Right atrium auricular region (tissue), 2 donors: ENCODE results near the gene CREM. TPM values are rescaled to one million over a fixed set of nuclear protein-coding genes. Genes with fewer than 3 reads are reported as not detected.
A peak's percentile ranks its signal among the peaks of the same experiment; 100 is the strongest.

Source experiments
- DNase-seq: peaks from one replicate; pipeline ENCODE4 v3.0.0-alpha.2; 2019; ENCODE audit warnings: low spot score
- H3K27ac ChIP-seq, 2 donors: fragments of 200-600 bp; sonication (generic); 1 replicate in 1 of 2; 2 replicates in 1 of 2; pipeline ENCODE4 v1.5.1; 2016 to 2019
- H3K27me3 ChIP-seq, 2 donors: fragments of 200-600 bp; sonication (generic); one replicate each; pipeline versions ENCODE4 v1.5.1 to v1.6.0; 2017 to 2019
- H3K36me3 ChIP-seq: fragments of 200-600 bp; sonication (generic); one replicate; pipeline ENCODE4 v1.5.1; 2016
- H3K4me1 ChIP-seq, 2 donors: fragments of 200-600 bp; sonication (generic); one replicate each; pipeline versions ENCODE4 v1.5.1 to v1.6.0; 2017 to 2019
- H3K4me3 ChIP-seq, 2 donors: fragments of 200-600 bp; sonication (generic); 1 replicate in 1 of 2; 2 replicates in 1 of 2; pipeline ENCODE4 v1.5.1; 2017 to 2019; ENCODE audit warnings: mild to moderate bottlenecking in 1 of 2, moderate library complexity in 1 of 2
- H3K9me3 ChIP-seq, 2 donors: fragments of 200-600 bp; sonication (generic); one replicate each; pipeline ENCODE4 v1.5.1; 2019
- CTCF ChIP-seq, 2 donors: fragments of 200-600 bp; sonication (generic); IDR thresholded peaks; one replicate each; pipeline ENCODE4 v1.5.1; 2019; ENCODE audit warnings: antibody characterized with exemption in 2 of 2
- total RNA-seq, 2 donors: library from RNA; depleted of rRNA; stranded (reverse); fragments of >200 nt; gene quantifications; one replicate each; pipeline ENCODE4 v1.1.0, GENCODE V29; 2016

CREM gene
- total RNA-seq, 2 donors from 2014 or later, result 33.4 to 39.9 TPM

- Histone ChIP-seq H3K4me3 (no peak overlapping the region), H3K4me1 (no peaks in the 10 kb centered on the region), H3K27me3 (no peaks in the 10 kb centered on the region), H3K36me3 (no peaks in the 10 kb centered on the region), H3K9me3 (no peaks in the 10 kb centered on the region), H3K27ac (no peak overlapping the region)
- TF ChIP-seq CTCF (IDR thresholded peaks at IDR 0.05), result no peak
- DNase-seq, result no peak
Measured at GRCh38 chr10:35140126-35140525, 13.5 kb downstream of the CREM start.

DNA sequence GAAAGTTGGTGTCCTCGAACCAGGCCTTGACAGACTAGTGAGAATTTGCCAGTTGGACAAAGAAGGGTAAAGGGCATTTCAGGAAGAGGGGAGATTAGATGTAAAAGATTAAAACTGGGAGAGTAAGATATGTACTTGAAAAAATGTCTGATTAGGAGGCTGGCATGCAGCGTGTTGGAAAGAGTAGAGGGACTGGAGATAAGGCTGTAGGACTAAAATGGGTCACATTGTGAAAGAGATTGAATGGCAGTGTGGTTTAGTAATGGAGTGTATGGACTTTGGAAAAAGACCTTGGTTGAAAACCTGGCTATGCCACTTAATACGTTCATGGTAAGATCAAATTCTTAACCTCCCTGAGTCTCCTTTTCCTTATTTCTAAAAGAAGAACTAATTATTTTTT lies 14.1 kb downstream of the CREM start:
- H3K36me3 ChIP-seq, result no peaks in the 10 kb centered on the region
- H3K27ac ChIP-seq, result peak overlapping the region in 1 of 2 donors; percentile 24
- H3K9me3 ChIP-seq, result no peaks in the 10 kb centered on the region
- TF ChIP-seq CTCF (IDR thresholded peaks at IDR 0.05), result no peak
- H3K27me3 ChIP-seq, result no peaks in the 10 kb centered on the region
- no peak overlapping the region for H3K4me3 ChIP-seq
- no peak for DNase-seq
- no peaks in the 10 kb centered on the region for H3K4me1 ChIP-seq

GRCh38 chr10:35150308-35150707 lies 23.7 kb downstream of the CREM start:
- no peak for TF ChIP-seq CTCF (IDR thresholded peaks at IDR 0.05)
- H3K9me3 ChIP-seq, result no peaks in the 10 kb centered on the region
- peaks cover 0 to 19% of the 10 kb centered on the region in 2 donors for H3K4me1 ChIP-seq
- no peak overlapping the region for H3K27ac ChIP-seq
- H3K36me3 ChIP-seq, result no peaks in the 10 kb centered on the region
- no peak for DNase-seq
- no peak overlapping the region for H3K4me3 ChIP-seq
- H3K27me3 ChIP-seq, result no peaks in the 10 kb centered on the region

- DNase-seq, result no peak
- Histone ChIP-seq H3K9me3 (no peaks in the 10 kb centered on the region), H3K27me3 (no peaks in the 10 kb centered on the region), H3K4me3 (no peak overlapping the region), H3K4me1 (peaks cover 0 to 13% of the 10 kb centered on the region in 2 donors), H3K27ac (peak overlapping the region; percentile 38 to 44), H3K36me3 (no peaks in the 10 kb centered on the region)
- no peak for TF ChIP-seq CTCF (IDR thresholded peaks at IDR 0.05)
Measured at GRCh38 chr10:35152992-35153391, 26.3 kb downstream of the CREM start.

GRCh38 chr10:35153716-35154115 lies 27.1 kb downstream of the CREM start:
- no peaks in the 10 kb centered on the region for H3K36me3 ChIP-seq
- H3K27ac ChIP-seq, result peak overlapping the region; percentile 38 to 44
- no peak overlapping the region for H3K4me3 ChIP-seq
- TF ChIP-seq CTCF (IDR thresholded peaks at IDR 0.05), result no peak
- H3K27me3 ChIP-seq, result no peaks in the 10 kb centered on the region
- no peaks in the 10 kb centered on the region for H3K9me3 ChIP-seq
- H3K4me1 ChIP-seq, result peaks cover 0 to 13% of the 10 kb centered on the region in 2 donors
- no peak for DNase-seq

DNA sequence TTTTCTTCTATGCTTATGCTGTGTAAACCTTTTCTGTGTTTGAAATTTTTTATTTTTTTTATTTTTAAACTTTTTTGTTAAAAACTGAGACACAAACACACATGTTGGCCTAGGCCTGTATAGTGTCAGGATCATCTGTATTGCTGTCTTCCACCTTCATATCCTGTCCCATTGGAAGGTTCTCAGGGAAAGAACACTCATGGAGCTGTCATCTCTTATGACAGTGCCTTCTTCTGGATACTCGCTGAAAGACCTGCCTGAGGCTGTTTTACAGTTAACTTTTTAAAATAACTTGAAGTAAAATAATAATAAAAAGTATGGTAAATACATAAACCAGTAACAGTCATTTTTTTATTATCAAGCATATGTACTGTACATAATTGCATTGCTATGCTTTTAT lies 34.1 kb downstream of the CREM start:
- Histone ChIP-seq H3K27me3 (no peaks in the 10 kb centered on the region), H3K36me3 (no peaks in the 10 kb centered on the region), H3K9me3 (peaks cover 0 to 5% of the 10 kb centered on the region in 2 donors), H3K4me1 (no peaks in the 10 kb centered on the region), H3K4me3 (no peak overlapping the region), H3K27ac (no peak overlapping the region)
- DNase-seq, result no peak
- TF ChIP-seq CTCF (IDR thresholded peaks at IDR 0.05), result no peak
